Measurements from ENCODE around the gene EYA2. TPM values are rescaled to one million over a fixed set of nuclear protein-coding genes. Genes with fewer than 3 reads are reported as not detected.

EYA2 gene
- polyA plus RNA-seq, 3 donors: 0.04 to 0.16 TPM; not detected in 1

DNA sequence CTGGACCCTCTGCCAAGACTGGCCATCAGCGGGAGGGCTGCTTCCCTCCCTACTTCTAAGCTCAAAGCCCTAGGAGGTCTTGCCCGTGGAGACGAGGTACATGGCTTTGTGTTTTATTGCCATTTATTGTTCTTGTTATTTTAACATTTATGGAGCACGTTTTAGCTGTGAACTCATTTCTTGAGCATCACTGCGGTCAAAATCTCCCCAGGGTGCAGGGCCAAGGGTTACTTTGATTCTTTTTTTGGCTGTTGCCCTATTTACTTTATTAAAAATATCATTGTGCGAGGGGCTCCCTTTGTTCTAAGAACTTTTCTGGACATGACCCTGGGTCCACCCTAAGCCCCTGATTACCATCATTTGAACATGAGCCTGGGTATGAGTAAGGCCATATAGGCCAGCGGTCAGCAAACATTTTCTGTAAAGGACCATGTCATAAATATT lies 51.6 kb downstream of the EYA2 start:
- 80% methylated on average over 1 of the region's 7 CpGs for WGBS (ENCODE audit: insufficient coverage)
- intact Hi-C loops (cut with micrococcal nuclease): no loop called here
- Histone ChIP-seq H3K36me3 (replicated peaks in 1 of 2; ENCODE audit: control insufficient read depth in 1 of 2, insufficient read depth in 2 of 2, low read length in 2 of 2) (no peaks in the 10 kb centered on the region), H3K4me3 (replicated peaks in 1 of 3; ENCODE audit: low read depth in 2 of 3, low read length in 3 of 3) (no peak overlapping the region), H3K9me3 (replicated peaks in 1 of 2; ENCODE audit: control insufficient read depth in 1 of 2, insufficient read depth in 1 of 2, low read length in 2 of 2) (no peaks in the 10 kb centered on the region), H3K4me2 (replicated peaks; ENCODE audit: extremely low read depth, low read length, poor library complexity, severe bottlenecking) (no peak overlapping the region), H3K9ac (ENCODE audit: insufficient read depth, low read length, poor library complexity, severe bottlenecking) (no peak overlapping the region), H2AFZ (ENCODE audit: insufficient read depth, low read depth, low read length, poor library complexity, severe bottlenecking) (no peak overlapping the region), H3K79me2 (ENCODE audit: insufficient read depth, low read length) (no peaks in the 10 kb centered on the region), H4K20me1 (ENCODE audit: insufficient read depth, low read length) (no peaks in the 10 kb centered on the region), H3K27ac (ENCODE audit: low read depth in 1 of 2, low read length in 2 of 2) (no peak overlapping the region), H3K27me3 (ENCODE audit: control insufficient read depth in 2 of 2, insufficient read depth in 2 of 2, low read length in 2 of 2) (no peaks in the 10 kb centered on the region), H3K4me1 (ENCODE audit: control insufficient read depth in 1 of 2, insufficient read depth in 2 of 2, low read length in 2 of 2) (no peaks in the 10 kb centered on the region)
- Mint-ChIP-seq H3K4me3 (no peak overlapping the region), H3K27me3 (ENCODE audit: low read depth in 3 of 3) (peaks cover 0 to 15% (median 9%) of the 10 kb centered on the region in 3 donors), H3K27ac (peak overlapping the region in 1 of 7 donors; percentile 37), H3K9me3 (peaks cover 0 to 4% (median 0%) of the 10 kb centered on the region in 7 donors), H3K36me3 (no peaks in the 10 kb centered on the region), H3K4me1 (no peaks in the 10 kb centered on the region)
- DNase-seq: no peak
- TF ChIP-seq, protein P1, sequence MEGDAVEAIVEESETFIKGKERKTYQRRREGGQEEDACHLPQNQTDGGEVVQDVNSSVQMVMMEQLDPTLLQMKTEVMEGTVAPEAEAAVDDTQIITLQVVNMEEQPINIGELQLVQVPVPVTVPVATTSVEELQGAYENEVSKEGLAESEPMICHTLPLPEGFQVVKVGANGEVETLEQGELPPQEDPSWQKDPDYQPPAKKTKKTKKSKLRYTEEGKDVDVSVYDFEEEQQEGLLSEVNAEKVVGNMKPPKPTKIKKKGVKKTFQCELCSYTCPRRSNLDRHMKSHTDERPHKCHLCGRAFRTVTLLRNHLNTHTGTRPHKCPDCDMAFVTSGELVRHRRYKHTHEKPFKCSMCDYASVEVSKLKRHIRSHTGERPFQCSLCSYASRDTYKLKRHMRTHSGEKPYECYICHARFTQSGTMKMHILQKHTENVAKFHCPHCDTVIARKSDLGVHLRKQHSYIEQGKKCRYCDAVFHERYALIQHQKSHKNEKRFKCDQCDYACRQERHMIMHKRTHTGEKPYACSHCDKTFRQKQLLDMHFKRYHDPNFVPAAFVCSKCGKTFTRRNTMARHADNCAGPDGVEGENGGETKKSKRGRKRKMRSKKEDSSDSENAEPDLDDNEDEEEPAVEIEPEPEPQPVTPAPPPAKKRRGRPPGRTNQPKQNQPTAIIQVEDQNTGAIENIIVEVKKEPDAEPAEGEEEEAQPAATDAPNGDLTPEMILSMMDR (IDR thresholded peaks at IDR 0.05): no peak

DNA sequence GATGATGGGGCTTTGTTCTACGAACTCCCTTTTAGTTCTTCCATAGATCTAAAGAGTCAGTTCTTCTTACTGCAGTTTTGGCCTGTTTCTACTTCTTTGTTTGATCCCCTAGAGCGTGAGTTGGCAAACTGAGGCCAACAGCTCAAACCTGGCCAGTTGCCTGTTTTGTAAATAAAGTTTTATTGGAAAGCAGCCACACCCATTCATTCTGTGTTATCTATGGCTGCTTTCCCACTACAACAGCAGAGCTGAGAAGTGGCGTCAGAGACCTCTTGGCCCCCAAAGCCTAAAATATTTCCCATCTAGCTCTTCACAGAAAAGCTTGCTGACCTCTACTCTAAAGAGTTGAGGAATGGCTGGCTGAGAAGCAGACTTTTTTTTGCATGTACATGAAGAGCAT lies 52.2 kb downstream of the EYA2 start:
- H3K4me2 ChIP-seq (replicated peaks; ENCODE audit: extremely low read depth, low read length, poor library complexity, severe bottlenecking): no peak overlapping the region
- no peaks in the 10 kb centered on the region for H3K27me3 ChIP-seq (ENCODE audit: control insufficient read depth in 2 of 2, insufficient read depth in 2 of 2, low read length in 2 of 2)
- no peak overlapping the region for H3K9ac ChIP-seq (ENCODE audit: insufficient read depth, low read length, poor library complexity, severe bottlenecking)
- Mint-ChIP-seq H3K4me1 (no peaks in the 10 kb centered on the region), H3K9me3 (peaks cover 0 to 4% (median 0%) of the 10 kb centered on the region in 7 donors), H3K4me3 (no peak overlapping the region), H3K27me3 (ENCODE audit: low read depth in 3 of 3) (peaks cover 0 to 15% (median 10%) of the 10 kb centered on the region in 3 donors), H3K36me3 (no peaks in the 10 kb centered on the region), H3K27ac (no peak overlapping the region)
- H4K20me1 ChIP-seq (ENCODE audit: insufficient read depth, low read length): no peaks in the 10 kb centered on the region
- H3K79me2 ChIP-seq (ENCODE audit: insufficient read depth, low read length): no peaks in the 10 kb centered on the region
- H3K9me3 ChIP-seq (replicated peaks in 1 of 2; ENCODE audit: control insufficient read depth in 1 of 2, insufficient read depth in 1 of 2, low read length in 2 of 2): no peaks in the 10 kb centered on the region
- no peak overlapping the region for H2AFZ ChIP-seq (ENCODE audit: insufficient read depth, low read depth, low read length, poor library complexity, severe bottlenecking)
- TF ChIP-seq, protein P1 (IDR thresholded peaks at IDR 0.05): no peak
- no peaks in the 10 kb centered on the region for H3K36me3 ChIP-seq (replicated peaks in 1 of 2; ENCODE audit: control insufficient read depth in 1 of 2, insufficient read depth in 2 of 2, low read length in 2 of 2)
- H3K27ac ChIP-seq (ENCODE audit: low read depth in 1 of 2, low read length in 2 of 2): no peak overlapping the region
- no peak for DNase-seq
- intact Hi-C loops (cut with micrococcal nuclease): no loop called here
- H3K4me3 ChIP-seq (replicated peaks in 1 of 3; ENCODE audit: low read depth in 2 of 3, low read length in 3 of 3): no peak overlapping the region
- no CpG with 5 or more reads among the region's 3 CpGs for WGBS (ENCODE audit: insufficient coverage)
- no peaks in the 10 kb centered on the region for H3K4me1 ChIP-seq (ENCODE audit: control insufficient read depth in 1 of 2, insufficient read depth in 2 of 2, low read length in 2 of 2)

Measured in CD14-positive monocyte (primary cell).